Endothelial cell (in vitro differentiated cells): ENCODE measurements around the gene GSE1. TPM values are rescaled to one million over a fixed set of nuclear protein-coding genes. Genes with fewer than 3 reads are reported as not detected.

Experiments
- DNase-seq: peaks from one replicate; pipeline ENCODE4 v3.0.0; 2021; ENCODE audit warnings: low spot score
- H3K27ac Mint-ChIP-seq: one replicate; pipeline ENCODE4 v1.8.0; 2021; ENCODE audit warnings: mixed read lengths, inconsistent platforms; ENCODE audit not compliant: unreplicated experiment
- H3K27me3 Mint-ChIP-seq: one replicate; pipeline ENCODE4 v1.8.0; 2021; ENCODE audit warnings: mild to moderate bottlenecking, moderate library complexity, mixed read lengths, inconsistent platforms; ENCODE audit not compliant: unreplicated experiment
- H3K36me3 Mint-ChIP-seq: one replicate; pipeline ENCODE4 v1.8.0; 2021; ENCODE audit warnings: mild to moderate bottlenecking, low read depth, mixed read lengths, inconsistent platforms; ENCODE audit not compliant: unreplicated experiment
- H3K4me1 Mint-ChIP-seq: one replicate; pipeline ENCODE4 v1.8.0; 2021; ENCODE audit warnings: mild to moderate bottlenecking, mixed read lengths, inconsistent platforms; ENCODE audit not compliant: unreplicated experiment
- H3K4me3 Mint-ChIP-seq: one replicate; pipeline ENCODE4 v1.8.0; 2021; ENCODE audit warnings: mild to moderate bottlenecking, mixed read lengths, inconsistent platforms; ENCODE audit not compliant: unreplicated experiment
- H3K9me3 Mint-ChIP-seq: one replicate; pipeline ENCODE4 v1.8.0; 2021; ENCODE audit warnings: mixed read lengths, inconsistent platforms; ENCODE audit not compliant: unreplicated experiment
- total RNA-seq: library from RNA; stranded (reverse); fragmentation: NEBNext Ultra II Directional; extraction: Animal tissue kit (Norgen Biotek cat#: 25700); gene quantifications from one replicate; pipeline ENCODE4 v1.2.1, GENCODE V29; 2021; ENCODE audit not compliant: unreplicated experiment
- TF ChIP-seq, protein P1 (sequence below): fragments of 200-600 bp; sonication (generic); IDR thresholded peaks from one replicate; pipeline ENCODE4 v1.5.0; 2021; ENCODE audit warnings: antibody characterized with exemption; ENCODE audit not compliant: unreplicated experiment

GSE1 gene
- total RNA-seq, 1 donor from 2014 or later, result 23.9 TPM

DNA sequence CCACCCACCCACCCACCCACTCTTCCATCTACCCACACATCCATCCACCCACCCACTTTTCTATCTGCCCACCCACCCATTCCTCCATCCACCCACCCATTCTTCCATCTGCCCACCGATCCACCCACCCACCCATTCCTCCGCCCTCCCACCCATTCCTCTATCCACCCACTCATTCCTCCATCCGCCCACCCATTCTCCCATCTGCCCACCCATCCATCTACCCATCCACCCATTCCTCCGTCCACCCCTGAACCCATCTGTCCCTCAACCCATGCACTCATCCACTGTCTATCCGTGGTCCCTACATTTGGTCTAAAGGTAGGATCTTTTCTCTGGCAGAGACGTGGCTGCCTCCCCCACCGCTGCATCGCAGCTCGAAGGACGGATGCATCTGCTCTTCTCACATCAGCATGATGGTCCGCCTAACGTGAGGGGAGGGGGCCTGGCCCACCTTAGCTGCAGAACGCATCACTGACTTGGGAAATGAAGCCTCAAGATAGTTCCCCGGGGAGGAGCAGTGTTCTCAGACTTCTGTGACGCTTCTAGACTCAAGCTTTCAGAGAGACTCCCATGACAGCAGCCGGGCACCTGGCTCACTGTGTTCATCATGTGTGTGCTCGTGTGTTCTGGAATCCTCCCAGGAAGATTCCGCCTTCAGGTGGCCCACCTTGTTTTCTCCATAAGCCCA is 17.2 kb upstream of the GSE1 start:
- Mint-ChIP-seq H3K27ac (peak overlapping the region; percentile 61), H3K4me3 (no peak overlapping the region), H3K9me3 (no peaks in the 10 kb centered on the region), H3K4me1 (peaks cover 19% of the 10 kb centered on the region), H3K36me3 (peaks cover 4% of the 10 kb centered on the region), H3K27me3 (peaks cover 13% of the 10 kb centered on the region)
- no peak for DNase-seq
- TF ChIP-seq, protein P1, sequence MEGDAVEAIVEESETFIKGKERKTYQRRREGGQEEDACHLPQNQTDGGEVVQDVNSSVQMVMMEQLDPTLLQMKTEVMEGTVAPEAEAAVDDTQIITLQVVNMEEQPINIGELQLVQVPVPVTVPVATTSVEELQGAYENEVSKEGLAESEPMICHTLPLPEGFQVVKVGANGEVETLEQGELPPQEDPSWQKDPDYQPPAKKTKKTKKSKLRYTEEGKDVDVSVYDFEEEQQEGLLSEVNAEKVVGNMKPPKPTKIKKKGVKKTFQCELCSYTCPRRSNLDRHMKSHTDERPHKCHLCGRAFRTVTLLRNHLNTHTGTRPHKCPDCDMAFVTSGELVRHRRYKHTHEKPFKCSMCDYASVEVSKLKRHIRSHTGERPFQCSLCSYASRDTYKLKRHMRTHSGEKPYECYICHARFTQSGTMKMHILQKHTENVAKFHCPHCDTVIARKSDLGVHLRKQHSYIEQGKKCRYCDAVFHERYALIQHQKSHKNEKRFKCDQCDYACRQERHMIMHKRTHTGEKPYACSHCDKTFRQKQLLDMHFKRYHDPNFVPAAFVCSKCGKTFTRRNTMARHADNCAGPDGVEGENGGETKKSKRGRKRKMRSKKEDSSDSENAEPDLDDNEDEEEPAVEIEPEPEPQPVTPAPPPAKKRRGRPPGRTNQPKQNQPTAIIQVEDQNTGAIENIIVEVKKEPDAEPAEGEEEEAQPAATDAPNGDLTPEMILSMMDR, result no peak

DNA sequence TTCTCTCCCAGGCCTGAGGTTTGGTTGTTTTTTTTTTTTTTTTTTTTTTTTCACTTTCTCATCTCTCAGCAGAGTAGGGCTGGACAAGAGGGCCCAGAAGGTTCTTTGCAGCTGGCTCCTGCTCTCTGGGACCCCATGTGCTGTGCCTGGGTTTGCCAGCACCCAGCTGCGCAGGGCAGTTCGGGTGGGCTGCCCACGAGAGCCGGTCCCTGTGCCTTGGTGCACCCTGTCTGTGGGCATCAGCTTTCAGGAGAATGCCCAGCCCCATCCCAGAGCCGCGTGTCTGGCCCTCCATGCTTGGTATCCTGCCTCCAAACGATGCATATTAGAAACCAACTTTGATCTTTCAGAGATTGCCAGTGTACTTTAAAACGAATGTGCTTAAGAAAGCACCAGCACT is 15.0 kb upstream of the GSE1 start:
- peaks cover 4% of the 10 kb centered on the region for H3K36me3 Mint-ChIP-seq
- H3K4me1 Mint-ChIP-seq, result peaks cover 20% of the 10 kb centered on the region
- DNase-seq, result no peak
- H3K9me3 Mint-ChIP-seq, result no peaks in the 10 kb centered on the region
- H3K27ac Mint-ChIP-seq, result no peak overlapping the region
- H3K27me3 Mint-ChIP-seq, result peaks cover 13% of the 10 kb centered on the region
- H3K4me3 Mint-ChIP-seq, result no peak overlapping the region
- TF ChIP-seq, protein P1, result no peak

DNA sequence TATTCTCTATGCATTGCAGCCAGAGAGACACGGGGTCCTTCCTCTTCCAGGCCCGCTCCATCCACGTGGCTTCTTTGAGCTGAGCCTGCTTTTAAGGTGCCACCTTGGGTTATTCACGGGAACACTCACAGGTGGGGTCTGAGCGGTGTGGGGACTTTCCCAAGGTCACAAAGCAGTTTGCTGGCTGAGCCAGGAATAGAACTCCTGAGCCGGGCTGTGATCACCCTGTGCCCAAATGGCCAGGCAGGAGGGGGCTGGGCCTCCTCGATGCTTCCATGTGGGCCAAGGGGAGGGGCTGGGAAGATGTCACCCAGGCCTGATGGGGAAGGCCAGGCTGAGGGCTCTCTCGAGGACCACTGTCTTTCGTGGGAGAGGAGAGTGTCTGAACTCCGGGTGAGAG is 13.0 kb upstream of the GSE1 start:
- TF ChIP-seq, protein P1, result no peak
- no peak for DNase-seq
- Mint-ChIP-seq H3K27me3 (peaks cover 11% of the 10 kb centered on the region), H3K9me3 (no peaks in the 10 kb centered on the region), H3K4me1 (peaks cover 12% of the 10 kb centered on the region), H3K27ac (no peak overlapping the region), H3K36me3 (peaks cover 4% of the 10 kb centered on the region), H3K4me3 (no peak overlapping the region)

DNA sequence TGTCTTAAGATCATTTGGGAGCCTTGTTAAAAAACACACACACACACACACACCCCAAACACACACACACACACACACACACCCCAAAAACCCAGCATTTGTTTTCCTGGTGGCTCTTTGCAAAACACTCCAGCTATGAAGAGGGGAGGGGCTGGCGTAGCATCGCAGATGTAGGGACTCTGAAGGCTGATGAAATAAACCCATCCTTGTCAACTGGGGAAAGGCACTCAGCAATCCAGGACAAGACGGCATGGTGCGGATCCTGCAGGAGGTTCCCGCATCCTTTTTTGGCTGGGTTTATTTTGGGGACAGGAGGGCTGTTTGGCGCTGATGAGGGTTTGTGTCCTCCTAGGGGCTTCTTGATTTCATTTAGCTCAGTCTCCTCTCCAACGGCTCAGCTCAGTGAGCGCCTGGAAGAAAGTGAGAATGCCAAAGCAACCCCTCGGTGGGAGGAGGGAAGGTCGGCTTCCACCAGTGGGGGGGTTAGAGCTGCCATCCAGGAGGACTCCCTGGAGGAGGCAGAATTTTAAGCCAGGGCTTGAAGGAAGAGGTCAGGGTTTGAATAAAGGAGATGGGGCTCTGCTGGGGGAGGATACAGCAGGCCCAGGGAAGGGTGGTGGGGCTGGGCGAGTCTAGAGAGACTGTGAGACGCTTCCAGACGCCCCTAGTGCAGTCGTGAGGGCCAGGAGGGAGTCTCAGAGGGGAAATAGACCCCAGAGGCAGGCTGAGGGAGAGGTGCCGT is 12.4 kb upstream of the GSE1 start:
- peaks cover 13% of the 10 kb centered on the region for H3K27me3 Mint-ChIP-seq
- H3K36me3 Mint-ChIP-seq, result peaks cover 4% of the 10 kb centered on the region
- no peak overlapping the region for H3K4me3 Mint-ChIP-seq
- TF ChIP-seq, protein P1, result no peak
- H3K4me1 Mint-ChIP-seq, result peaks cover 18% of the 10 kb centered on the region
- H3K27ac Mint-ChIP-seq, result no peak overlapping the region
- H3K9me3 Mint-ChIP-seq, result no peaks in the 10 kb centered on the region
- DNase-seq, result no peak

DNA sequence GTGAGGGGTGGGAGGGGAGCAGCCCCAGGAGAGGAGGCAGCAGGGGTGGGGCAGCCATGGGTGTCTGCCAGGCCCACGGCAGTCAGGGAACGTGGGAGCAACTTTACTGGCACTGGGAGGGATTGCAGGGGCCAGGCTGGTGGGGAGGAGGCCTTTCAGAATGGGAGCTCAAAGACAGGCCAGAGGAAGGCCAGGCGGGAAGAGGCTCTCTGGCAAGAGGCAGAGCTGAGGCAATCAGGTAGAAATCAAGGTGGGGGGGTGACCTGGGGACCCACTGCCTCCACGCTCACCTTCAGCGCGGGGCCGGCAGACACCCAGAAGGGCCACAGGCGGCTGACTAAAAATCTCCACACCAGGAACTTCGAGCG is 11.9 kb upstream of the GSE1 start:
- Mint-ChIP-seq H3K4me1 (peaks cover 18% of the 10 kb centered on the region), H3K4me3 (no peak overlapping the region), H3K27me3 (peaks cover 14% of the 10 kb centered on the region), H3K27ac (no peak overlapping the region), H3K36me3 (peaks cover 4% of the 10 kb centered on the region), H3K9me3 (no peaks in the 10 kb centered on the region)
- TF ChIP-seq, protein P1, result no peak
- DNase-seq, result no peak
